Measurements from ENCODE around the gene COL4A6.

DNA sequence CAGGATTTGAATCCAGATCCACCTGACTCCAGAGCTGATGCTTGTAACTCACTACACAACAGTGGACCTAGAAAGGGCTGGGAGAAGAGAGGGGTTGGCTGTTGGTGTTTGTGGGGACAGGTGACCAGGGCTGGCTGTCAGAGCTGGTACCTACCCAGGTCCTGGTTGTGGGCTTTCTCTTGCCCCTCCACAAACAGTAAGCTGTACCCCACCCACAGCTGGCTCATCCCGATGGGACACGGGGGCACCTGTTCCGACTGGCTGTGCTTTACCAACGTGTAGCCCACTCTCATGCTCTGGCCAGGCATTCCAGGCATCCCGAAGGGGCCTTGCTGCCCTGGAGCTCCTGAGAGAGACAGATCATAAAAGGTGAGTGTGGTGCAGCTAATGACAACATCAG is 277.9 kb downstream of the COL4A6 start:
- TF ChIP-seq, protein P1, sequence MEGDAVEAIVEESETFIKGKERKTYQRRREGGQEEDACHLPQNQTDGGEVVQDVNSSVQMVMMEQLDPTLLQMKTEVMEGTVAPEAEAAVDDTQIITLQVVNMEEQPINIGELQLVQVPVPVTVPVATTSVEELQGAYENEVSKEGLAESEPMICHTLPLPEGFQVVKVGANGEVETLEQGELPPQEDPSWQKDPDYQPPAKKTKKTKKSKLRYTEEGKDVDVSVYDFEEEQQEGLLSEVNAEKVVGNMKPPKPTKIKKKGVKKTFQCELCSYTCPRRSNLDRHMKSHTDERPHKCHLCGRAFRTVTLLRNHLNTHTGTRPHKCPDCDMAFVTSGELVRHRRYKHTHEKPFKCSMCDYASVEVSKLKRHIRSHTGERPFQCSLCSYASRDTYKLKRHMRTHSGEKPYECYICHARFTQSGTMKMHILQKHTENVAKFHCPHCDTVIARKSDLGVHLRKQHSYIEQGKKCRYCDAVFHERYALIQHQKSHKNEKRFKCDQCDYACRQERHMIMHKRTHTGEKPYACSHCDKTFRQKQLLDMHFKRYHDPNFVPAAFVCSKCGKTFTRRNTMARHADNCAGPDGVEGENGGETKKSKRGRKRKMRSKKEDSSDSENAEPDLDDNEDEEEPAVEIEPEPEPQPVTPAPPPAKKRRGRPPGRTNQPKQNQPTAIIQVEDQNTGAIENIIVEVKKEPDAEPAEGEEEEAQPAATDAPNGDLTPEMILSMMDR (IDR thresholded peaks at IDR 0.05; ENCODE audit: low read length) = no peak
- TF ChIP-seq EZH2 (IDR thresholded peaks at IDR 0.05; ENCODE audit: borderline replicate concordance, low read length) = no peak

All from OCI-LY1 (cell line).